Loucy (cell line): ENCODE measurements around the gene INPP4A.

Experiments used
- CTCF ChIP-seq: fragments of 200-600 bp; sonication (generic); conservative IDR thresholded peaks from 2 replicates; pipeline ENCODE4 v1.5.1; 2014; ENCODE audit warnings: mild to moderate bottlenecking, antibody characterized with exemption, low read length
- EZH2phosphoT487 ChIP-seq: fragments of 200-600 bp; IDR thresholded peaks from 2 replicates; pipeline ENCODE4 v1.6.1; 2018; ENCODE audit warnings: antibody characterized with exemption, mild to moderate bottlenecking, moderate library complexity, borderline replicate concordance

DNA sequence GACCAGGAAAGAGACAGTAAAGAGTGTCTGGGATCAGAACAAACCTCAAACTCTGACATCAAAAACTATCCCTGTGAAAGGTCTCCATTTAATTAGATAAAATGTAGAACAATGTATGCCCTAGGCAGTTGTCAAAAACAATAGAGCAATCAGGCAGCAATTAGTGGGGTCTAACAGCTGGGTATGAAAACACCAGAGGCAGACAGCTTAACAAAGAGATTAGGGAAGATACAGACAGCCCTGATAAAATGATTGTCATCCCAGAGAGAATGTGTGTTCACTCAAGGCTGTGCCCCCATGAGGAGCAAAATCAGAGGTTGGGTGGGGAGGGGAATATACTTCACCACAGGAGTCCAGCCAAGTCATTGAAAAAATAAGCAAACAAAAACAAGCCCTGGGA, 50.0 kb downstream of the INPP4A start:
- TF ChIP-seq CTCF (no peak), EZH2phosphoT487 (no peak)
